Heart right ventricle (tissue), 16 donors: ENCODE measurements around the gene ZNF581. TPM values are rescaled to one million over a fixed set of nuclear protein-coding genes. Genes with fewer than 3 reads are reported as not detected.

ENCODE experiments used
- ATAC-seq, 8 donors: fragments of 200-7000 bp; cut with Tn5 transposase; one replicate each; pipeline ENCODE4 v1.9.1; 2020; ENCODE audit warnings: mild to moderate bottlenecking in 8 of 8, moderate library complexity in 8 of 8, moderate number of reproducible peaks in 1 of 8
- DNase-seq, 2 donors: peaks; one replicate each; pipeline ENCODE4 v3.0.0-alpha.2; 2020
- H3K27ac ChIP-seq, 10 donors: fragments of 200-600 bp; sonication (generic) in 2 of 10; one replicate each; pipeline versions ENCODE4 v1.5.0 to v1.8.0; 2020 to 2022; ENCODE audit warnings: mild to moderate bottlenecking in 3 of 10
- H3K27me3 ChIP-seq, 7 donors: fragments of 200-600 bp; one replicate each; pipeline ENCODE4 v1.8.0; 2021 to 2022; ENCODE audit warnings: mild to moderate bottlenecking in 2 of 7
- H3K36me3 ChIP-seq, 9 donors: fragments of 200-600 bp; sonication (generic) in 1 of 9; one replicate each; pipeline versions ENCODE4 v1.5.0 to v1.8.0; 2020 to 2022; ENCODE audit warnings: mild to moderate bottlenecking in 2 of 9
- H3K4me1 ChIP-seq, 9 donors: fragments of 200-600 bp; sonication (generic) in 1 of 9; one replicate each; pipeline versions ENCODE4 v1.5.0 to v1.8.0; 2020 to 2022; ENCODE audit warnings: mild to moderate bottlenecking in 4 of 9
- H3K4me3 ChIP-seq, 10 donors: fragments of 200-600 bp; sonication (generic) in 2 of 10; one replicate each; pipeline versions ENCODE4 v1.5.0 to v1.8.0; 2020 to 2022; ENCODE audit warnings: mild to moderate bottlenecking in 7 of 10, moderate library complexity in 2 of 10
- H3K9me3 ChIP-seq, 11 donors: fragments of 200-600 bp in 10 of 11; sonication (generic) in 2 of 11; one replicate each; pipeline versions ENCODE4 v1.5.0 to v1.8.0; 2013 to 2022; ENCODE audit warnings: mild to moderate bottlenecking in 2 of 11, control low read depth in 1 of 11, moderate library complexity in 1 of 11
- CTCF ChIP-seq, 9 donors: fragments of 200-600 bp; sonication (generic) in 2 of 9; IDR thresholded peaks; one replicate each; pipeline versions ENCODE4 v1.5.0 to v1.8.0; 2021 to 2022; ENCODE audit warnings: antibody characterized with exemption in 9 of 9, mild to moderate bottlenecking in 5 of 9, moderate library complexity in 1 of 9
- WGBS, 2 donors: extraction: QIAGEN DNeasy Blood & Tissue Kit; methylation state at CpG; one replicate each; pipeline ENCODE4 v1.1.7; 2013; ENCODE audit warnings: inconsistent platforms in 1 of 2; 5-methylcytosine and 5-hydroxymethylcytosine counted together
- intact Hi-C, 10 donors: fragments of 100-400 bp; cut with DNase I; formaldehyde crosslinking; loops; one replicate each; pipeline versions ENCODE4 v1.11.1 to v1.14.2; 2022
- polyA plus RNA-seq, 2 donors: library from polyadenylated mRNA; stranded (reverse); fragments of 200-250 nt; gene quantifications; one replicate each; pipeline ENCODE4 v1.2.3, GENCODE V29; 2013
- total RNA-seq, 10 donors: library from RNA; stranded (reverse); fragmentation: NEBNext Ultra II Directional in 3 of 10; extraction: Animal tissue kit (Norgen Biotek cat#: 25700) in 3 of 10; gene quantifications; one replicate each; pipeline versions ENCODE4 v1.2.1 to v1.2.4, GENCODE V29; 2021 to 2023
- donor health status: Arrhythmogenic right ventricular cardiomyopathy.
- donor health status: ischemic (EF 13 %, LVEDD 7.1; RV severe dilation, severe dysfunction).
- donor health status: healthy with polysubstance abuse.
- donor health status: DM: no; HTN: yes; CAD: no.
- donor health status: DM: no; HTN: no; CAD: no.
- donor health status: ischemic (EF 25% LVEDD 6.9; RV normal size, moderate dysfunction).
- donor health status: ischemic (EF 25% LVEDD 5.7; RV mildly dilated, moderate dysfunction).
- donor health status: healthy.
- donor health status: DM: yes; HTN: yes; CAD: no.
- donor health status: Ischemic cardiomyopathy.
- donor health status: ischemic (EF 35%, LVEDD 5.7; RV mildly dilated, moderate dysfunction).
- donor health status: nonischemic (EF 11% LVEDD 7.7; RV severe dilation, severe dysfunction).
- donor health status: DM: yes; HTN: yes; CAD: no.
- donor health status: PGD.
- donor health status: ischemic (EF 29% LVEDD 5.4; RV normal size, mild dysfunction).
- donor health status: nonischemic (EF 23%, LVEDD 6.1; RV moderate dilation, normal function).

ZNF581 gene
- total and polyA plus RNA-seq, 12 donors = 4.0 to 15.6 (median 6.5) TPM

- no peak for TF ChIP-seq CTCF (IDR thresholded peaks at IDR 0.05)
- Histone ChIP-seq H3K27ac (peak overlapping the region; percentile 87 to 95 (median 90)), H3K27me3 (no peaks in the 10 kb centered on the region), H3K4me1 (peaks cover 12 to 79% (median 56%) of the 10 kb centered on the region in 9 donors), H3K36me3 (peaks cover 0 to 21% (median 8%) of the 10 kb centered on the region in 9 donors), H3K9me3 (no peaks in the 10 kb centered on the region), H3K4me3 (peak overlapping the region; percentile 74 to 95 (median 84))
- ATAC-seq (peak in 6 of 8 donors; percentile 0 to 6 (median 2)), DNase-seq (no peak)
- intact Hi-C loops = no loop called here
- WGBS, 2 donors = 1% methylated on average over 25 of the region's 25 CpGs
These were observed 1.9 kb upstream of the ZNF581 start for GRCh38 chr19:55641426-55642152.

DNA sequence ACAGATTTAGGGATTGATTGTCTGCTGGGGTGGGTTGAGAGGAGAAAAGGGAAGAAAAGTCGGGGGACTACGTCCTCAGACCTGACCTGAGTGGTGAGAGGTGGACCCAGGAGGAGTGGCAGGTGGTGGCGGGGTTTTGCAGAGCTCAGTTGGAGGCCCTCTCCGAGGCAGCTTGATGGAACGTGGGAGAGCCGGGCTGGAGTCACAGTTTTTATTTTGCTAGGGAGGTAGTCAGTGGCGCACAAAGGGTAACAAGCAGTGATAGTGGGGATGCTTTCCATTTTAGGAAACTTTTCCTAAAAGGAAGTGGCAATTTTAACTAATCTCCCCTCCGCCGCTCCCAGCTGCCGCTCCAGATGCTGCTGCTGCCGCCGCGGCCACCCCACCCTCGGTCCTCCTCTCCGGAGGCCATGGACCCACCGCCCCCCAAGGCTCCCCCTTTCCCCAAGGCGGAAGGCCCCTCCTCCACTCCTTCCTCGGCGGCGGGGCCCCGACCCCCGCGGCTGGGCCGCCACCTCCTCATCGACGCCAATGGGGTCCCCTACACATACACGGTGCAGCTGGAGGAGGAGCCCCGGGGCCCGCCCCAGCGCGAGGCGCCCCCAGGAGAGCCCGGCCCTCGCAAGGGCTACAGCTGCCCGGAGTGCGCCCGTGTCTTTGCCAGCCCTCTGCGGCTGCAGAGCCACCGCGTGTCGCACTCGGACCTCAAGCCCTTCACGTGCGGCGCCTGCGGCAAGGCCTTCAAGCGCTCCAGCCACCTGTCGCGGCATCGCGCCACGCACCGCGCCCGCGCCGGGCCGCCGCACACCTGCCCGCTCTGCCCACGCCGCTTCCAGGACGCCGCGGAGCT lies 1.1 kb upstream of the ZNF581 start:
- H3K4me1 ChIP-seq = peaks cover 18 to 79% (median 58%) of the 10 kb centered on the region in 9 donors
- no peaks in the 10 kb centered on the region for H3K9me3 ChIP-seq
- 2 to 3% methylated on average over 64 to 65 of the region's 65 CpGs for WGBS, 2 donors
- DNase-seq (peak; percentile 14 to 35), ATAC-seq (peak in 2 of 8 donors; percentile 0 to 16)
- H3K4me3 ChIP-seq = peak overlapping the region; percentile 74 to 95 (median 84)
- H3K27ac ChIP-seq = peak overlapping the region in 9 of 10 donors; percentile 37 to 95 (median 89)
- peaks cover 0 to 21% (median 8%) of the 10 kb centered on the region in 9 donors for H3K36me3 ChIP-seq
- intact Hi-C loops = no loop called here
- no peak for TF ChIP-seq CTCF (IDR thresholded peaks at IDR 0.05)
- no peaks in the 10 kb centered on the region for H3K27me3 ChIP-seq

DNA sequence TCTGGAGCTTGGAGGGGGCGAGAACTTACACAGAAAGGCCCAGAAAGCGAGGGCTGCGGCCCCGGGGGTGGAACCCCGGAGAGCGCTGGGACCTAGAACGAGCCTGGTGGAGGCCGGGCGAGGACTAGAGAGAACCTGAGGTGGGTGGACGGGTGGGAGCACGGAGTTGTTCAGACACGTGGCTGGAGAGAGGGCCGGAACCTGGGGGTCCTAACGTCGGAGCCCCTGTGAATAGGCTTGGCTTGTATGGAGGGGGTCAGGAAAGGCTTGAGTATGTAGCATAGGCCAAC lies 383 bp downstream of the ZNF581 start:
- DNase-seq = no peak
- 1% methylated on average over 15 of the region's 15 CpGs for WGBS, 2 donors
- Histone ChIP-seq H3K27ac (peak overlapping the region in 9 of 10 donors; percentile 77 to 95 (median 89)), H3K4me3 (peak overlapping the region; percentile 74 to 95 (median 84)), H3K27me3 (no peaks in the 10 kb centered on the region), H3K36me3 (peaks cover 0 to 15% (median 8%) of the 10 kb centered on the region in 9 donors), H3K4me1 (peaks cover 26 to 75% (median 59%) of the 10 kb centered on the region in 9 donors), H3K9me3 (no peaks in the 10 kb centered on the region)
- intact Hi-C loops = no loop called here
- TF ChIP-seq CTCF (IDR thresholded peaks at IDR 0.05) = no peak
- peak in 1 of 8 donors; percentile 0 for ATAC-seq

DNA sequence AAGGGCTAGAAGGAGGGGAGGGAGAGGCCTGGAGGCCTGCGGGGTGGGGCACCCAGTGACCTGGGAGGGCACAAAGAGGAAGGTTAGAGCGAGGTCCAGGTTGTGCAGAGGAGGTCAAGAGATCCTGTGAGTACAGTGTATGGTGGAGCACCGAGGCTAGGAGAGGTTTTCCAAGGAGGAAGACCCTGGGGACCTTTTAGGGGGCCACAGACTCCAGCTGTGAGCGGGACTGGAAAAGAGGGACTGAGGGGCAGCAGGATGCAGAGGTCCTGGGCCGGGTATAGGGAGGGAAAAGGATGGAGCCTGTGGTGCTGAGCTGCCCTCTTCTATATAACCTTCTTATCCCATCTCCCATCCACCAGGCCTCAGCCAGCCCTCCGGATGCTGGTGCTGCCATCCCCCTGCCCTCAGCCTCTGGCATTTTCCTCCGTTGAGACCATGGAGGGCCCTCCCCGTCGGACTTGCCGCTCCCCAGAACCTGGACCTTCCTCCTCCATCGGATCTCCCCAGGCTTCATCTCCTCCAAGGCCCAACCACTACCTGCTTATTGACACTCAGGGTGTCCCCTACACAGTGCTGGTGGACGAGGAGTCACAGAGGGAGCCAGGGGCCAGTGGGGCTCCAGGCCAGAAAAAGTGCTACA lies 863 bp downstream of the ZNF581 start:
- H3K4me1 ChIP-seq = peaks cover 26 to 75% (median 60%) of the 10 kb centered on the region in 9 donors

More for the DNA sequence above, 863 bp downstream of the ZNF581 start:
- Histone ChIP-seq H3K27ac (peak overlapping the region in 7 of 10 donors; percentile 77 to 95 (median 90)), H3K36me3 (peaks cover 0 to 15% (median 8%) of the 10 kb centered on the region in 9 donors), H3K9me3 (no peaks in the 10 kb centered on the region), H3K27me3 (no peaks in the 10 kb centered on the region), H3K4me3 (peak overlapping the region; percentile 74 to 95 (median 84))
- ATAC-seq = no peak
- WGBS, 2 donors = 47 to 54% methylated on average over 12 of the region's 12 CpGs
- intact Hi-C loops = no loop called here
- peak in 1 of 2 donors; percentile 7 for DNase-seq
- no peak for TF ChIP-seq CTCF (IDR thresholded peaks at IDR 0.05)
